ENCODE measurements around the gene TRAT1. TPM values are rescaled to one million over a fixed set of nuclear protein-coding genes. Genes with fewer than 3 reads are reported as not detected.

Gene TRAT1
- total and polyA plus RNA-seq, 9 of the 15 experiments (the other 6 are each of a cell fraction or from before 2014, with no cell fraction given), result not detected

- no peaks in the 10 kb centered on the region for H3K9me3 ChIP-seq (replicated peaks; ENCODE audit: control insufficient read depth, insufficient read depth, low read depth, low read length)
- H2AFZ ChIP-seq (ENCODE audit: low read depth, low read length), result no peak overlapping the region
- no peak overlapping the region for H3K4me3 ChIP-seq
- no peak for TF ChIP-seq SREBF2 (CRISPR knock-in tag; IDR thresholded peaks at IDR 0.05)
- no peak for TF ChIP-seq NR2F6 (CRISPR knock-in tag; IDR thresholded peaks at IDR 0.05)
- no peak for TF ChIP-seq SMAD3 (CRISPR knock-in tag; conservative IDR thresholded peaks at IDR 0.05)
- no peak for TF ChIP-seq POU5F1 (IDR thresholded peaks at IDR 0.05; ENCODE audit: borderline replicate concordance, low read depth, low read length, partially characterized antibody)
- no peak for TF ChIP-seq GTF2F1 (IDR thresholded peaks at IDR 0.05; ENCODE audit: low read depth, low read length)
- no peak for TF ChIP-seq SNAPC5 (CRISPR knock-in tag; IDR thresholded peaks at IDR 0.05)
- no peak for TF ChIP-seq ZNF232 (CRISPR knock-in tag; IDR thresholded peaks at IDR 0.05)
- no peak for TF ChIP-seq CREM (IDR thresholded peaks at IDR 0.05; ENCODE audit: low read depth)
- no peak for TF ChIP-seq NUFIP1 (IDR thresholded peaks at IDR 0.05; ENCODE audit: partially characterized antibody)
- TF ChIP-seq, protein P1, sequence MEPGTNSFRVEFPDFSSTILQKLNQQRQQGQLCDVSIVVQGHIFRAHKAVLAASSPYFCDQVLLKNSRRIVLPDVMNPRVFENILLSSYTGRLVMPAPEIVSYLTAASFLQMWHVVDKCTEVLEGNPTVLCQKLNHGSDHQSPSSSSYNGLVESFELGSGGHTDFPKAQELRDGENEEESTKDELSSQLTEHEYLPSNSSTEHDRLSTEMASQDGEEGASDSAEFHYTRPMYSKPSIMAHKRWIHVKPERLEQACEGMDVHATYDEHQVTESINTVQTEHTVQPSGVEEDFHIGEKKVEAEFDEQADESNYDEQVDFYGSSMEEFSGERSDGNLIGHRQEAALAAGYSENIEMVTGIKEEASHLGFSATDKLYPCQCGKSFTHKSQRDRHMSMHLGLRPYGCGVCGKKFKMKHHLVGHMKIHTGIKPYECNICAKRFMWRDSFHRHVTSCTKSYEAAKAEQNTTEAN (CRISPR knock-in tag; IDR thresholded peaks at IDR 0.05), result no peak
- no peak for TF ChIP-seq KDM2B (CRISPR knock-in tag; IDR thresholded peaks at IDR 0.05)
- TF ChIP-seq, protein P2, sequence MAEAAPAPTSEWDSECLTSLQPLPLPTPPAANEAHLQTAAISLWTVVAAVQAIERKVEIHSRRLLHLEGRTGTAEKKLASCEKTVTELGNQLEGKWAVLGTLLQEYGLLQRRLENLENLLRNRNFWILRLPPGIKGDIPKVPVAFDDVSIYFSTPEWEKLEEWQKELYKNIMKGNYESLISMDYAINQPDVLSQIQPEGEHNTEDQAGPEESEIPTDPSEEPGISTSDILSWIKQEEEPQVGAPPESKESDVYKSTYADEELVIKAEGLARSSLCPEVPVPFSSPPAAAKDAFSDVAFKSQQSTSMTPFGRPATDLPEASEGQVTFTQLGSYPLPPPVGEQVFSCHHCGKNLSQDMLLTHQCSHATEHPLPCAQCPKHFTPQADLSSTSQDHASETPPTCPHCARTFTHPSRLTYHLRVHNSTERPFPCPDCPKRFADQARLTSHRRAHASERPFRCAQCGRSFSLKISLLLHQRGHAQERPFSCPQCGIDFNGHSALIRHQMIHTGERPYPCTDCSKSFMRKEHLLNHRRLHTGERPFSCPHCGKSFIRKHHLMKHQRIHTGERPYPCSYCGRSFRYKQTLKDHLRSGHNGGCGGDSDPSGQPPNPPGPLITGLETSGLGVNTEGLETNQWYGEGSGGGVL (CRISPR knock-in tag; IDR thresholded peaks at IDR 0.05), result no peak
- no peak for TF ChIP-seq KHSRP (IDR thresholded peaks at IDR 0.05)
- TF ChIP-seq ZNF639 (CRISPR knock-in tag; conservative IDR thresholded peaks at IDR 0.05 in 1 of 2, IDR thresholded peaks at IDR 0.05 in 1 of 2), result no peak
- no peak for TF ChIP-seq NFATC3 (IDR thresholded peaks at IDR 0.05)
- TF ChIP-seq EZH2 (IDR thresholded peaks at IDR 0.05; ENCODE audit: borderline replicate concordance, low read depth, low read length), result no peak
- H3K9me1 ChIP-seq (ENCODE audit: control insufficient read depth, insufficient read depth, low read length), result no peaks in the 10 kb centered on the region
- ATAC-seq (no peak), FAIRE-seq (no peak), DNase-seq (ENCODE audit: extremely low read depth in 1 of 4, low spot score in 3 of 4) (no peak)
- ChIA-PET CTCF (ENCODE audit: low intra/inter-chr PET ratio) (no interaction called here), POLR2A (no interaction called here)
- no peak overlapping the region for H3K27ac ChIP-seq (ENCODE audit: extremely low read depth, low read depth, low read length)
- in situ Hi-C loops (cut with MboI) (no loop called here), intact Hi-C loops (cut with micrococcal nuclease) (no loop called here)
- no peaks in the 10 kb centered on the region for H4K20me1 ChIP-seq (replicated peaks; ENCODE audit: control insufficient read depth, insufficient read depth, low read length)
- H3K4me1 ChIP-seq (replicated peaks in 1 of 2; ENCODE audit: control insufficient read depth in 2 of 2, insufficient read depth in 2 of 2, low read length in 2 of 2), result no peaks in the 10 kb centered on the region
- no peak overlapping the region for H3K9ac ChIP-seq (ENCODE audit: insufficient read depth in 1 of 2, low read depth in 2 of 2, low read length in 2 of 2)
- H3K4me2 ChIP-seq (ENCODE audit: insufficient read depth, low read length), result no peak overlapping the region
- H3K36me3 ChIP-seq (ENCODE audit: control insufficient read depth, insufficient read depth, low read length), result no peaks in the 10 kb centered on the region
- H3K27me3 ChIP-seq (ENCODE audit: control insufficient read depth in 2 of 2, insufficient read depth in 2 of 2, low read length in 2 of 2), result no peaks in the 10 kb centered on the region
- WGBS (ENCODE audit: insufficient coverage, low coverage, missing lambda C conversion rate), result 0% methylated on average over 4 of the region's 4 CpGs
- BruUV-seq (replicated peaks), result no TSS peak
- no peaks in the 10 kb centered on the region for H3K79me2 ChIP-seq (ENCODE audit: control insufficient read depth, insufficient read depth, low read length)
Observed at GRCh38 chr3:108804966-108805365, 17.6 kb upstream of the TRAT1 start.
